HG03280 (cell line): Measurements from ENCODE around the gene SLC22A31.

ENCODE experiments used
- ATAC-seq: cut with Tn5 transposase; IDR thresholded peaks from one replicate; pipeline ENCODE4 v1.9.1; 2021; ENCODE audit warnings: mild to moderate bottlenecking, moderate library complexity; ENCODE audit not compliant: unreplicated experiment

Gene SLC22A31

DNA sequence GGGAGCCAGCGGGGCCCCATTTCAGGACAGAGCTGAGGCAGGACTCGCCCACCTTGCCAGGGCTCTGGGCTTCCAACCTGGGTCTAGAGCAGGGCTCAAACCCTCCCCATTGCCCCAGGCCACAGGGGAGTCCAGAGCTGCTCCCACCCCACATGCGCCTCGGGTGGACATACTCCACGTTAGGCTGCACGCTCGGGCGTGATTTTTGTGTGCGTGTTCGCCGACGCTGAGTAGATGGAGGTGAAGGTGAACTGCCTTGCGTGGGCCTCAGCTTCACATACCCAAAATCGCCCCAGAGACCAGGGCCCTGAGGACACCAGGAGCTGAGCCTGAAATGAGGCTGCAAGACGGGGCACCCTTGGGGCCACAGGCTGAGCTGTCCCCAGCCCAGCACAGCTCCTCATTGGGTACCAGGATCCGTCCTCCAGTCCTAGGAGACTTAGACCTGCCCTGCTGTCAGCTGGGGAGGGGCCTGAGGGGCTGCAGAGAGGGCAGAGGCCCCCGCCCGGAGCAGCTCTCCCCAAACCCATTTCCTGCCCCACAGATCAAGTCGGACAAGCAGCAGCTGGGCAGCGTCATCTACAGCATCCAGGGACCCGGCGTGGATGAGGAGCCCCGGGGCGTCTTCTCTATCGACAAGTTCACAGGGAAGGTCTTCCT lies 20.6 kb downstream of the SLC22A31 start:
- ATAC-seq, result no peak

DNA sequence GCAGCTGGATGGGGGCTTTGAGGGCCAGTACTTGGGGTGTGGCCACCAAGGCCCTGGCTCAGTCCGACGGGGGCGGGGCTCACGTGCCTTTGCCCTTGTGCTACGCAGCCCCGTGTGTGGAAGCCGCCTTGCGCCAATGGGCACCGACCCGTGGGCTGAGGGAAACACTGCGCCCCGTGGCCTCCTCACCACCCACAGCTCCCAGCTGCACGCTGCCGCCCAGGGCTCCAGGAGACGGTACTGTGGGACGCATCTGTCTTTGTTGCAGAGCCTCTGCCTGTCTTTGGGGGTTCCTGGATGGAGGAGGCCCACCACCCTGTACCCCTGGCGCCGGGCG lies 21.2 kb downstream of the SLC22A31 start:
- ATAC-seq, result no peak

DNA sequence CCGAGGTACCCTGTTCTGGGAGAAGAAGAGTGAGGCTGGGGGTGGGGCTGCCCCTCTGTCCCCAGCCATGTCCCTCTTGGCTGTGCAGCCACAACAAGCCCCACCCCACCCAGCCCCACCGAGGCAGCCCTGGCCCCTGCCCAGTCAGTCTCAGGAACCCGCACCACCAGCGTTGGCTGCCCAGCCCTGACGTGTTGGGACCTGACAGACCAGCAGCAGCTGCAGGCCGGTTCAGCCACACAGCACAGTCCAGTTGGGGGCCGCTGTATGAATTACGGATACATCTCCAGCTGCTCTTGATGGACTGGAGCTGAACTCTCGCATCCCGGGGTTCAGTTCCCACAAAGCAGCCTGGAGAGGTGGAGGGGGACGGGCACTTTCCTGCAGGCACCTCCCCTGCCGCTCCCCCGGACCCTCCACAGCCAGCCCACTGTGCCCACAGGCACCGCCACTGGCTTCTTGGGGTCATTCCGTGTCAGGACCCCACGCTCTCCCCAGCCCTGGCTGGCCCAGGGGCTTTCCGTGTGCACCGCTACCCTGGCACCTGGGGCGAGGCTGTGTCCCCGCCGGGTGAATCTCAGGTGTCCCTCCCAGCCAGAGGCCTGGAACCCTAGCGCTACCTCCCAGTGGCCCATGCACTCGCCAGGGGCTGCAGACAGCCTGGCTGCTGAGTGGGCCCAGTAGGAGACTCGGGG lies 21.7 kb downstream of the SLC22A31 start:
- no peak for ATAC-seq

DNA sequence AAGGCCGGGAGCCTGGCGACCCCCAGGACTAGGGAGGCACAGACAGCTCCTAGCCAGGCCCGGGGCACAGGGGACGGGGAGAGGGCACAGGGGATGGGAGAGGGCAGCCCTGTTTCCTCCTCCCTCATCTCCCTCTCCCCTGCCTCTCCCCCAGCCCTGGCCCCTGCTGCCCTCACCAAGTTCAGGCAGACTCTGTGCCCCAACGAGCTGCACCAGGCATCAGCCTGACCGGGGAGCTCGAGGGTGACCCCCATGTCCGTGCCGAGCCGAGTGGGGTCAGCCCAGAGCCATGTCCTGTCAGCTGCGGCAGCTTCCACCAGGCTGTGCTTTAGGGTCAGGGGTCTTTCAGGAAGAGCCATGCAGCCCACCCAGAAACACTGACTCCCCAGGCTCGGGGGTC lies 22.8 kb downstream of the SLC22A31 start:
- ATAC-seq, result no peak

DNA sequence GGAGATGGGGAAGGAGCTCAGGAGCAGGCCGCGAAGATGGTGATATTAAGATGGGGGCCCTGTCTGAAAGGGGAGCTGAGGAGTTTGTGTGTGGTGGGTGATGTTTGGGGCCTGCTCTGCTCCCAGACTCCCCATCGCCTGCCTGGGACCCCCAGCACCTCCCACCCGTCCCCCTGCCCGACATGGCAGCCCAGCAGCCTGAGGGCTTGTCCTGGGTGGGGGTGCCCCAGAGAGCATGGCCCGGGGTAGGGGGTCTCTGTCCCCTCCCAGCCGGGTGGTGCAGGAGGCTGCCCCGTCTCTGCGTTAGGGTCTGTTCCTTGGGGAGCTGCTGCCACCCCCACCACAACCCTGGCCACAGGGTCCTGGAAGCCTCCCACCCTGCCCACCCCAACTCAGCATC lies 23.6 kb downstream of the SLC22A31 start:
- no peak for ATAC-seq

DNA sequence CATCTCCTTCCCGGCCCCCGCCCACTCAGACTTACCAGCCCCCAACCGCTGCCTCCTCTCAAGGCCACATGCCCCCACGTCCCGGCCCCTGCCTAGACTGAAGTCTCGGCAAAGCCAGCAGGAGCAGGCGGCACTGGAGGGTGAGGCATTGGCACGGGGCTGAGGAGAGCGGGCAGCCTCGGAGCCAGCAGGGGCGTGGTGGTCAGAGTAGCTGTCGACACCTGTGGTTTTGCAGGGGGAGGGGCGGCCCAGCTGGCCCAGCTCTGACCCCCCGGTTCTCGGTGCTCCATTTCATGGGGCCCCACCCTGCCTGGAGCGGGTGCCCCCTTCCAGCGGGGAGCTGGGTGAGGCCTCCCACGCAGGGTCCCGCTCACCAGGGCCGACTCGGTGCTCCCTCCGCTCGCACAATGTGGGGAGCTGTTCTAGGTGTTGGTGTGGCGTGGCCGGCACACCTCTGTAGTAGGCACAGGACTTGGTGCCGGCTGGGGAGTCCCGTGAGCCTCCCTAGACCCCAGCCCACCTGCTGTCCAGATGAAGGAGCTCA lies 24.1 kb downstream of the SLC22A31 start:
- ATAC-seq, result no peak

DNA sequence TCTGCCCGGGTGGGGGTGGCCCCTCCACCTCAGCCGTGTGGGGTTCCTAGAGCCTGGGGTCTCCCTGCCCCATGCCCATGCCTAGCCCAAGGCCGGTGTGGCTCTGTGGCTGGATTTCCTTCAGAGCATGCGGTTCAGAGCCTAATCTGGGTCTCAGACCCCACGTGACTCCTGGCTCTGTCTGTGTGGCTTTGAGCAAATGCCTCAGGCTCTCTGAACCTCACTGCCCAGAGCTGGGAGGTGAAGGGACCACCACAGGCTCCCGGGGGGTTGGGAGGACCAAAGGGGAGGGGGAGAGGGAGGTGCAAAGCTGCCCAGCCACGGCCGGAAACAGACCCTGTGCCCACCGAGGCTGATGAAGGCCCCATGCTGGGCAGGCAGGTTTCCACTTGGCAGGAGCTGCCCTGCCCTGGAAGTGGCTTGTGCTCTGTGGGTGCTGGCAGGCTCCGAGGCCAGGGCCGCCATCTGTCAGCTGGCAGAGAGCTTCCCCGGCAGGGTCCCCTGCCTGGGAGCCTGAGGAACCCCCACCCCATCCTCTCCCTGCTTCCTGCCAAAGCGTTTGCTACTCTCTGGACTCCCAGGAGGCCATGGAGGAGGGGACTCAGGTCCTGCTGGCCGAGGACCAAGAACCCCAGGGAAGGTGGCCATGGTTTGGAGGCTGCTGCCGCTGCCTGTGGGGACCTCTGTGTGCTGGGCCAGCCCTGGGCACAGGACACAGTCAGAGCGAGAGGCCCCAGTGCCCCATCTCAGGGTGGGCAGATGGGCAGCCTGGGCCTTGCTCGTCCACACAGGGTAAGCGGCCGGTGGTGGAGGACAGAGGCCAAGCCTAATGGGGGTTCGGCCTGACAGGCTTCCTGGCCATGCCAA lies 24.8 kb downstream of the SLC22A31 start:
- no peak for ATAC-seq

DNA sequence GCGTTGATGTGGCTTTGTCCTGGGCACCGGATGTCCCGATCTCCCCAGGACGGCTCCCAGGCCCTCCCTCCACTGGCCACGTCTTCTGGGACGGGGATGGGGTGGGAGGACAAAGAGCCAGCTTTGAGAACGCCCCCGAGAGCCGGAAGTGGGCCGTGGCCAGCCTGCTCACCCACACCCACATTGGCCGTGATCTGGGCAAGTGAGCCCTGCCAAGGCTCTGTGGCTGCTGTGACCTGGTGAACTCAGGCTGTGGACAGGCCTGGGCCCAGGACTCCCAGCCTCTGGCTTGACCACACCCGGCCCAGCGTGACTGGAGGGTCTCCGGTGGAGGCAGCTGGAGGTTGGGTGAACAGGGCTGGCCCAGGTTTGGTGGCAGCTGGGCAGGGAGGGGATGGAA lies 25.5 kb downstream of the SLC22A31 start:
- no peak for ATAC-seq

DNA sequence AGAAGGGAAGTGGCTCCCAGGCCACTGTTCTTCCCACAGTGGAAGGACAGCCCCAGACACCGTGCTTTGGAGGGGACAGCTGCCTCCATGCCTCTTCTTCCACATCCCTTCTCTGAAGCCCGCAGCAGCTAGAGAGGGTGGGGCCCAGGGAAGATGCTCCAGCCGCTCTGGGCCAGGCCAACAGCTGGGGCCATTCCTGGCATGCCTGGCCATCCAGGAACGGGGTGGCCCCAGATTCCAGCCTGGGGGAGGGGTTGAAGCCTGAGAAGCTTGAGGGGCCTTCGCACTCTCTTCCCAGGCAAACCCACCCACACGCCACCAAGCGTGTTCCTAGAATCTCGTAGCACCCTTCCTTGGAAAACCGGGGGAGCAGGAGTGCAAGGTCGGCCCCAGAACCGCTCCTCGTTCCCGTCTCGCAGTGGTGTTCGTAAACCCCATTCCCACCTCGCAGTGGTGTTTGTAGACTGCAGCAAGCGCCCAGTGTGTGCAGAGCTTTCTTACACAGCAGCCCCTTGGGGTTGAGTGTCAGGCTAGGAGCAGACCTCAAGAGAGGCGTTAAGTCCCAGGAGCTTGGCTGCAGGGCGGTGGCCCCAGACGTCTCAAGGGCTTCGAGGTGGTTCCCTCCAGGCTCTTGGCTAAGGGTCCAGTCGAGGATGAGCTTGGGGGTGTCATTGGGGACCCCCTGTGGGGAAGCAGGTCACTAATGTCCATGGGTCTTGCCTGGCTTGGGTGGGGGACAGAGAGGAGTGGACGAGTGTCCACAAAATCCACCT lies 26.1 kb downstream of the SLC22A31 start:
- ATAC-seq, result no peak

DNA sequence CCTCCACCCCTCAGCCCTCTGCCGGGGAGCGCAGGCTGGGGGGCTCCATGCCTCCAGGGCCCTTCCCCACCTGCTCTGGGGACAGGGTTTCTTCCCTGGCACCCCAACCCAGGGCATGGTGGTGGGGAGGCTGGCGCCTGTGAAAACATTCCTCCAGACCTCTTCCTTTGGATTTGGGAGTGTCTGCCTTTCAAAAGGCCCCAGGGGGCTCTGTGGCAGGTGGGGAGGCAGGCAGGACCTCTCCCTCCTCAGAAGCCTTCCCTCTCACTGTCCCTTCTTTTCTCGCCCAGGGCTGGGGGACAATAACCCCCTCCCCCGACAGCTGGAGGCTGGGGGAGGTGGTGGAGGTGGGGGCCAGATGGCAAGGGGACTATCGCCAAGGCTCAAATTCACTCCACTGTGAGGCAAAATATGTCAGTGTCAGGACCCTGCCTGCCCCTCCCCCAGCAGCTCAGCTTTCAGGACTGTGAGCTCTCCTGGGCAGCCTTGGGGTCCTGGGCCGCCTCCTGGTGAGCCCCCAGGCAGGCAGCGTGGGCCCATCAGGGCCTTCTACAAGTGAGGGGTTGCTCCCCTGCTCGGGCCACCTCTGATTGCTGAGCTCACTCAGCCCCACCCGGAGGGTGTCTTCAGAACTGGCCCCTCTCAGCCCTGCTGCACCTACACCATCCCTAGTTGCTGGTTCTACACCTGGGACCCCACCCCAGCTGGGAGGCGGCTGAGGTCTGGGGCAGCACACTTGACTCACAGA lies 27.0 kb downstream of the SLC22A31 start:
- ATAC-seq, result no peak

DNA sequence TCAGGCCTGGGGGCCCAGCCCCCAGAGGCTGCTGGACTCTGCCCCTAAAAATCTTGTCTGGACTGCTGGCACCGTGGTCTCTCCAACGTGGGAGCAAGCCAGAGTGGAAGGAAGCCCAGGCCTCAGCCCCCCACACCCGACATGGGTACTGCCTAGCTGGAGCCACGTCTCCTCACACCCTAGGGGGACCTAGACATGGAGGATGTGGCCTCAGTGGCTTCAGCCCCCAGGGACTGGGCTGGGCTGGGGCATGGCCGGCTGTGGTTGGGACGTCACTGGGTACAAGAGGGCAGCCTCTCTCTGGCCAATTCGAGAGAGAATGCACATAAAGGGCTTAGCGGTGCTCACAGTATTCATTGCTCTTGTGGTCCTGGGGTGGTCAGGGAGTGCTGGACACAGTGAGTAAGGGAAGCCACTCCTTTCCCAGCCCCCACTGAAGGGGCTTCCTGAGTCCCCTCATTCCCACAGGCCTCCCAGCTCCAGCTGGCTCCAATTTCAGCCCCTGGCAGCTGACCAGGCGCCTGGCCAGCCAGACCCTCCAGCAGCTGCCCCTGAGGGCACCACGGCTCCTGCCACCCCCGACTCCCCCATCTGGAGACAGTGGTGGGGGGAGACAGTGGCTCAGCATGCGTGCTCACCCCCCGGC lies 27.7 kb downstream of the SLC22A31 start:
- ATAC-seq, result no peak

DNA sequence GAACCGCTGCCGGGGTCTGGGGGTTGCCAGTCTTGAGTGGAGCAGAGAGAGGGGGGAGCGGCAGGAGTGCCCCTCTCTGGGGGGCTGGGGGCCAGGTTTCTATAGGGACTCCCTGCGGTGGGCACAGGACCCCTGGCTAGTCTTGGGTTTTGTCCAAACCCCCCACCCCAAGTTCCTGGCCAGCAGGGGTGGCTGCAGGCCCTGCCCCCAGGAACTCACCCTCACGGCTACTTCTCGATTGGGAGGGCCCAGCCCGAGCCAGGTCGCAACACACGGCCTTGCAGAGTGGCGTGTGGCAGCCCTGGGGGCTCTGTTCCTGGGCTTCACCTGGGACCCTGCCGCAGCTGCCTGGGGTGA lies 28.2 kb downstream of the SLC22A31 start:
- ATAC-seq, result no peak

DNA sequence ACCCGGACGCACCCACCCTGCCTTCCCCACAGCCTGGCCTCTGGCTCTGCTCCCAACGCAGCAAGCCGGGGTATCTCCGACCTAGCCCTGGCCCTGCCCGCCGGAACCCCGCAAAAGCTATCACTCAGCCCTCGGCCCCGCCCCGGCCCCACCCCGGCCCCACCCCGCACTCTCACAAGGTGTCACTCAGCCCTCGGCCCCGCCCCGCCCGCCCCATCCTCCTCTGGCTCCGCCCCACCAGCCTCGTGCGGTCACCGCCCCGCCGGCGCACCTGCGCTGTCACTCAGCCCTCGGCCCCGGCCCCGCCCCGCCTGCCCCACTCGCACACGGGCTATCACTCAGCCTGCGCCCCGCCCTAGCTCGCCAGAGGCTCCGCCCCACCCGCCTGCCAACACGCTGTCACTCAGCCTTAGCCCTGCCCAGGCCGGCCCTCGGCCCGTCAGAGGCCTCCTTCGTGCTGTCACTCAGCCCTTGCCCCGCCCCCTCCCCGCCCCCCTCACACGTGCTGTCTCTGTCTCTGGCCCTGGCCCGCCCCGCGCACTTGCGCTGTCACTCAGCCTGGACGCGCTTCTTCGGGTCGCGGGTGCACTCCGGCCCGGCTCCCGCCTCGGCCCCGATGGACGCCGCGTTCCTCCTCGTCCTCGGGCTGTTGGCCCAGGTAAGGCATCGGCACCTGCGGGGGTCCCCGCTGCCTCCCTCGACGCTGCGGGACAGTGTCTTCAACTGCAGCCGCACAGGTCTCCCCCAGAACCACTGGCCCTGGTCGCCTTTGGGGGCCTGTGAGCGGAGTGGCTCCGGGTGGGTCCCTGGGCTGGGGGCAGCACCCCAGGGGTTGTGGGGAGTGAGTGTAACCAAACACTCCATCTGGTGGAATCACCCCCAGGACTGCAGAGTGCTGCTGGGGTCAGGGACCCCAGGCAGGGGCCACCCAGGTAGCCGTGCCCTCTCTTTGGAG lies 28.8 kb downstream of the SLC22A31 start, which contains the start of gene CDH15:
Gene CDH15, plus strand, starts transcription at position 533 of the 955 bp plus-strand sequence. Its CDS starts 84 bp downstream, at position 617.
- ATAC-seq, result peak; percentile 80

DNA sequence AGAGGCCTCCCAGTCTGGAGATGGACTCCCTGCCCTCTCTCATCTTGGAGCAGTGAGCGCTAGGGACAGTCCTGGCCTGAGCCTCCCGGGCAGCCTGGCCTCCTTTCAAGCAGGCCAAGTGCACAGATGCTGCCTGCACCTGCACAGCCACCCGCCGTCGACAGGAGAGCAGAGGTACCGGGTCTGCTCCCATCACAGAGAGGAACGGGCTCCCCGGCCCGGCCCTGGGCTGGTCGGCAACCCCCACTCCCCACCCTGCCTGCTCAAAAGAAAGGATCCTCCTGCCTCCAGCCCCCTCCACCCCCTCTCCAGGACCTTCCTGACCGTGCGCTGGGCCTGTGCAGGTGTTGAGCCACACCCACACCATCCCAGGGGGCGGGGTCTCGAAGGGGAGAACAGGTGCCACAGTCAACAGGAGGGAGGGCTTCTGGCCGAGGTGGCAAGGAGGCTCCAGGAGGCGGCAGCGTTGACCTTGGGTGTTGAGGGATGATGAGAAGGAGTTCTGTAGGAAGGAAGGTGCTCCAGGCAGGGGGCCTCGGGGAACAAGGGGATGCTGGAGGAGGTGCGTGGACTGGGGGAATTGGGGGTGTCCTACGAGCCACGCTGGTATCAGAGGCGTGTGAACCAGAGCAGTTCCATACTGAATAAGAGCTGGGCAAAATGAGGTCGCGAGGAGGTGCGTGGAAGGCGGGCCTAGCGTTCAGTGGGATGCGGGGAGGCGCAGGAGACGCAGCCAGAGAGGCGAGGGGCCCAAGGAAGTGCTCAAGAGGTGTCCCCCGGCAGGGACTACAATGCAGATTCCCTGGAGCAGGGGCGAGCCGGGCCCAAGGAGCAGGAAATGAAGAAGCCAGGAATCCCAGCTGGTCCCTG lies 29.8 kb downstream of the SLC22A31 start:
- ATAC-seq, result no peak

DNA sequence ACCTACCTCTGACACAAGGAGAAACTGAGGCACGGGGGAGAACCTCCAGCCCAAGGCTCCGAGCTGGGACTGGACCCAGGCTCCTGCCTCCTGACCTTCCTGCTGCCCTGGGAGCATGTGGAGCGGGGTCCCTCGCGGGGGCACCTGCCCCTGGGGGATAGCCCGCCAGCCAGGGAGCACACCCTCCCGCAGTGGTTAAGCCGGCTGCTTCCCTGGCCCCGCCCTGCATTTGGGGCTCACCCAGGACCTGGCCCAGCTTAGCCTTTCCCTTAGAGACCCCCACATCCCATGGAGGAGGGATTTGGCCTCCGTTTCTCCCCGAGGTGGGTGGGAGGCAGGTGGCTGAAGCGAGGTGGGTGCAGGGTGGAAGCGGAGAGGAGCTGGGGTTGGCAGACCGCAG lies 30.6 kb downstream of the SLC22A31 start:
- no peak for ATAC-seq

DNA sequence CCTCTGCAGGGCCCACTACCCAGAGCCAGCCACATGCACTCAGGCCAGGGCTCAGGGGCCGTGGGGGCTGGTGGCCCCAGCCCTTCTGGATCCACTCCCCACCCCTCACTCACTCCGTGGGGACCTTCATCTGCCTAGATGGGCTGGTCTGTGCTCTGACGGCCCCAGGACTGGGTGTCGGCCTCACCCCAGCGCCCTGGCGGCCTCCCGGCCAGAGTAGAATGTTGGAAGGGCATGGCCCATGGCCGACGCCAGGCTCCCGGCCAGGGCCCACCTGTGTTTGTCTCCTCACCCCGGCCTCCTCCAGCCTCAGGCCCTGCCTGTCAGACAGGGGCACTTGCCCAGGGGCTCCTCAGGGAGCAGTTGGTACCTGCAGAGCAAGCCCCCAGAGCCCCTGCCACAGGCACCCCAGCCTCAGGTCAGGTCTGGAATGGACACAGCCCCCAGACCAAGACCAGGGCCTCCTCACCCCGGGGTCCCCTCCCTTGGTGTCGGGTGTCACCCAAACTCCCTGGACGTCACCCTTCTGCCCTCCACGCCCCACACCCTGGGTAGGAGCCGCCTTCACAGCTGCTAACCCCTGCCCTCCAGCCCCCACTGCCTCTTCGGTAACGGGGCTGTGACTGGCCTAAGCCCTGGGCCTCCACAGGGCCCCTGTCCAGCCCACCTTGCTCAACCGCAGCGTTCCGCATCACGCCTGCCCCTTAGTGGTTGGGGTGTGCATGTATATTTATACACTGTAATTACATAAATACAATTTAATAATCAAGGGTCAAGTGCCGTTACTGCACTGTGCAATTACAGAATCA lies 31.8 kb downstream of the SLC22A31 start:
- no peak for ATAC-seq

DNA sequence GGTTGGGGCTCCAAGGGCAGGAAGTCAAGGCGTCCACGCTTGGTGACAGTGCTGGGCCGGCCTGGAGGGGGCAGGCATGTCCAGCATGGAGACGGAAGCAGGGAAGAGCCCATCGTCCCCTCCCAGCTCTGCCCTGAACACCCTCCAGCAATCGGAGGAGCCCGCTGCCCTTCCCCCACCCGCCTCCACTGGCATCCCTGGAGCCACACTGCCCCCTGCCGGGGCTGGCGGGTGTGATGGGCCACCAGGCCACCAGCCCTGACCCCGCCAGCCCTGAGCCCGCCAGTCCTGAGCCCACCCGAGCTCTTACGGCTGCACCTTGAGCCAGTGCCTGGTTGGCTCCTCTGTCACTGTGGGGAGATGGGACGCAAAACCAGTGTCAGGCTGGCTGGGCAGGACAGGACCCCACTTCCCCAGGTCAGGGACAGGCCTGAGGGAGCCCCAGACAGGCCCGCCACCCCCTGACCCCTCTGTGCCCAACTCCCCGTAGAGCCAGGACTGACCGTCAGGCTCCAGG lies 32.9 kb downstream of the SLC22A31 start:
- ATAC-seq, result no peak
